HG03095 (cell line): ENCODE measurements around the gene WSCD2.

ENCODE experiments used
- ATAC-seq: cut with Tn5 transposase; IDR thresholded peaks from one replicate; pipeline ENCODE4 v1.9.1; 2021; ENCODE audit warnings: moderate library complexity; ENCODE audit not compliant: unreplicated experiment

The WSCD2 gene

DNA sequence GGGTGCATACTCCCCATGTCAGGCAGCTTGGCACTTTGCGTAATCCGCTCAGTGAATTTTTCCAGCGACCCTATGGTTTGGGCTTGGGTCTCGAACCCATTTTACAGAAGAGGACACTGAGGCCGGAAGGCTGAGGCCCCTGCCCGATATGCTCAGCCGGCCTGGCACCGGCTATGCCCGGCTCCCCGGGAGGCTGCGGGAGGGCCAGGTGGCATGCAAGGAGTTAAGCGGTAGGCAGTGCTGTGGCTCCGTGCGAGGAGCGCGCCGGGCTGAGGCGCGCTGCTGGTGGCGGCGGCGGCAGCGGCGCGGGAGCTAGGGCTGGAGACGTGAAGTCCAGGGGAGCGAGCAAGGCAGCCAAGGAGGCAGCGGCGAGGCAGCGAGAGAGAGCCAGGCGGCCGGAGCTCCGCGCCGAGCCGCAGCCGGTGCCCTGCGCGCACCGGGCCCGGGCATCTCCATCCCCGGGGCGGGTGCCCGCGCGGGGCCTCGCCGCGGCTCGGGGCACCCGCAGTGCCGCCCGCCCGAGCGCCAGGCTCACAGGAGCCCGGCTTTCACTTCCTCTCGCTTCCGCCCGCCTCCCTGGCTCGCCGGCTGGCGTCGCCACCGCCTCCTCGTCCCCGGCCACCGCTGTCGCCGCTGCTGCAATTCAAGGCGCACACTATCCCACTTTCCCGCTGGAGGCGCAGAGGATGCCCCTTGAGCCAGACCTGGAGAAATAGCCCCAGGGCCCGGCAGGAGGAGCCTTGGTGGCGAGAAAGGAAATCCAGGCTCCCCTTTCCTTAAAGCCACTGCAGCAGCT is at the start of gene WSCD2:
TSS of gene WSCD2 (plus strand) at position 272 of the 796 bp plus-strand sequence. CDS start 66,545 bp downstream, outside the sequence.
- ATAC-seq = no peak

DNA sequence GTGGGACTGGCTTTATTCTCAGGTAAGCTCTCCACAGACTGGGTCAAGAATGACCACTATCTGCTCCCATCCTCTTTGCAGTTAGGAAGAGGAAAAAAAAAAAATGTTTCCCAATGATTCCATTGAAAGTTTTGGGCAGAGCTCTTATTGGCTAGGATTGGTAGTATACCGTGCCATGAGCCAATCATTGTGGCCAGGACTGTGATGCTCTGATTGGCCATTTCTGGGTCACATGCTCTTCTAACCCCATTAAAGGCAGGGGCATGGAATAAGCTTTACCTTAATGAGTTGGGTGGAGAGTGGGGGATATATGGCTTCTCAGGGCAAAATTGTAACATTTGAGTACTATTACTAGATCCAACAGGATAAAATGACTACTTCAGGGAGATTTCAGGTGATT is 49.4 kb upstream of the WSCD2 start:
- no peak for ATAC-seq

- no peak for ATAC-seq
Measured at GRCh38 chr12:108080363-108080762, 48.7 kb upstream of the WSCD2 start.

DNA sequence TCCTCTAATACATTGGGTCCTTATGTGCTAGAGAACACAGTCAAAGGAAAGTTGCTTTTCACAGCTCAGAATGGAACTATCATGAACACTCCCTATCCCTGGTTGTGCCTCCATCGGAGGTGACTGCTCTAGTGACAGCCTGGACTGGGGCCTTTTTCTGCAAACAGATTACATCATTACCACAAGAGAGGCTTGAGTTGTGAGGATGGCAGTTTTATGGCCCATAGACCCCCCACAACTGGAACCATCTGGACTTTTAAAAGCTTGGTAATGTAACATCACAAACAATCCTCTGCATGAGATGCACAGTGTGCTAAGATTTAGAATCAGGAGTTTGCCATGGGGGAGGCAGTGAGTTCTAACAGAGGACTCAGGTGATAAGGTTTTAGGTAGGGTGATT is 46.6 kb upstream of the WSCD2 start:
- no peak for ATAC-seq

DNA sequence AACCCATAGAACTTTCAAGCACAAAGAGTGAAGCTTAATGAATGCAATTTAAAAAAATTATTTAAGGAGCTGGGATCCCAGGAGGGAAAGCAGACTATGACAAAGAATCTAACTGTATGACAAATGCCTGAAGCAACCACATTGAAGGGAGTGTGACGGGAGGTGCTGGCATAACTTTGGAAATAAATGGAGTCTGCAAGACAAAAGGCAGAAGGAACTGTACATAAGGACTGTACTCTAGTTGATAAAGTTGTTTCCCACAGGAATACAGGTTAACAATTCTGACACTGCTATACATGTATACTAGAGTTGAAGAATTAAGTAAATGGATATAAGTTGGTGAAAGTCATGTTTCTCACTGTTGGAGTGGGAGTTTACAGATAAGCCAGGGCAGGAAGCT is 41.2 kb upstream of the WSCD2 start:
- no peak for ATAC-seq

DNA sequence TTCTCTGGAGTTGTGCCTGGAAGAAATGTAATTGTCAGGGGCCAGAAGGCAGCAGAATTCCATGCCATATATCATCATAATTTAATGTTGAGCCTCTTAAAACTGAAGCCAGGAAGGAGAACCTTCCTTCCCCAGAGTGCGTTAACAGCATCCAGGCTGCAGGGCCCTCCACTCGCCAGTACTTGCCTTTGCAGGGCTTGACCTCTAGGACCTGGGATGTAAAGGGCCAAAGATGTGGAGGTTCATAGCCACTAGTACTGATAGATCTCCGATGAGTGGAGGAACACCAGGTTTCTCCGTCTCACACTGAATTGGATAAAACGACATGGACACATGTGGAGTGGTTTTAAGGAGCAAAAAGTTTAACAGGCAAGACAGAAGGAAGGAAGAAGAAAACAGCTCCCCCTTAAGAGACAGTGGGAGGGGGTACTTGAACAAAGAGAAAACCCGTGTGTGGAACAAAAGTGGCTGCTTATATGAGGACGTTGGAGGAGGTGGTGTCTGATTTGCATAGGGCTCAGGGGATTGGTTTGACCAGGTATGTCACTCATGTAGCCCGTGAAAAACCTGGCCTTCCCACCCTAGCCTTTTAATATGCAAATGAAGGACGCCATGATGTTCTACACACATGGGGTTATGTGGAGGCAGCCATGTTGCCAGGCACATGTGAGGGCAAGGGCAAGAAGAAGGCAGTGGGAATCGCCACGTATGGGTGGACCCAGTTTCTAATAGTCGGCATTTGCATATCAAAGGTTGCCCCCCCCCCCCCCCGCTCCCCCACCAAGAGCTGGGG is 38.8 kb upstream of the WSCD2 start:
- no peak for ATAC-seq

DNA sequence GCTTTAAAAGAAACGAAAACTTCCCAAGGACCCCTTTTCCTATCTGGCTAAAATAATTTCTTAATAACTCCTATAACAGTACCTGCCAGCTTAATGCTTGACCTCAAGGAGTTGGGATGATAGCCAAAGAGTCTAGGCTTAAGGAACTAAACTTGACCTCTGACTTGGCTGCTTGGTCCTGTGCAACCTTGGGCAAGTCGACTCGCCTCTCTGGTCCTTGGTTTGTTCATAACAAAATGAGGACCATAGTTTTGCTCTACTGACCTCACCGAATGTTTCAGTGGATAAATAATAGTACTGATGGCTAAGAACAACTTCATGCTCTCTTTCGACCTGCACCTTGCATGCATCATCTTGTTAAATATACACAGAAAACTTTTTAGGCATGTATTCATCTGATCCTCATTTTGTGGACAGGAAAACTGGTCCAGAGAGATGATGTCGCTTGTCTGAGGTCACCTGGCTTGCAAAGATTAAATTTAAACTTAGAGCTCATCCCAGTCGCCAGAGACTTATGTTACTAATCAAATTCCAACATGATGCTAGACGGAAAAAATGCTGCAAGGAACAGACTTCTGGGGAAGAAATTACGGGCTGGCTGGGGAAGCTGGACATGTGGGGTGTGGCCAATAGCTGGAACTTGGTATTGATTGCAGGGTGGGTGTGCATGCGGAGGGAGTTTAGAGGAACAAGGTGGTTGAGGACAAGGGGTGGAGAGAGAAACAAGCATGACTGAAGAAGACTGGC is 38.0 kb upstream of the WSCD2 start:
- ATAC-seq = no peak

GRCh38 chr12:108091679-108092051 is 37.4 kb upstream of the WSCD2 start:
- ATAC-seq = no peak

GRCh38 chr12:108093209-108093608 is 35.9 kb upstream of the WSCD2 start:
- no peak for ATAC-seq

DNA sequence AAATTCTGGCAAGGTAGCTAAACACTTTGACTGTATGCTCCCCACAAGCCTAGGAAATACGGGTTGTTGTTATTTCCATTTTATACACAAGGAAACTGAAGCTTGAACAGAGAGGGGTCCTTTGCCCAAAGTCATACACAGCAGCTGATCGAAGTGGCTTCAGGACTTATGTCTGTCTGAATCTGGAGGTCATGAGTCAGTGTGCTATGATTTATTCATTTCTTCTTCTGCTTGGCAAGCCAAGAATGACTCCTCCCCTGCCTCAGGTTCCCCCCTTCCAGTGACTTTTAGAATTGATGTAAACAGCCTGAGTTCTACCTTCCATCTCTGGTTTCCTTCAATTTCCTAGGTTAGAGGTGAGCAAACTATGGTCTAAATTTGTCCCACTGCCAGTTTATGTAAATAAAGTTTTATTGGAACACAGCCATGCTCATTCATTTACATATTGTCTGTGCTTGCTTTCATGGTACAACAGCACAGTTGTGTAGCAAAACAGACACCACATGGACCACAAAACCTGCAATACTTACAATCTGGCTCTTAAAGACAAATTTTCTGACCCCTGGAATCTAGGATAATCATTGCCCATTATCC is 34.9 kb upstream of the WSCD2 start:
- no peak for ATAC-seq

- no peak for ATAC-seq
Measured at GRCh38 chr12:108097160-108097911, 31.8 kb upstream of the WSCD2 start.

DNA sequence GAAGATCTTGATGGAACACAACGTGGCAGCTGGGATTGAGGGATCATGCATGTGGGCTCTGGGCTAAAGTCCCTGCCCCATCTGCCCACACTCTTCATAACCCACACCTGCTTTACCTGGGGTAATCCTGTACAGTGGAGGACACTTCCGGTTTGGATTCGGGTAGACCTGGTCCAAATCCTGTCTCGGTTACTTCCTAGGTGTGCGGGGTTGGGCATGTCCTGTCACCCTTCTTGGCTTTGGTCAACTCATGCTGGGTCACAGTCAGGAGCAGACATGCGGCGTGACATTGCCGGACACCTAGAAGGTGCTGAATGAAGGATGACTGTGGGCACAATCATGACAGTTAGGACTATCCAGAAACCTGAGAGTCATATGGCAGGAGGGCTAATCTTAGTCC is 30.7 kb upstream of the WSCD2 start:
- ATAC-seq = no peak

DNA sequence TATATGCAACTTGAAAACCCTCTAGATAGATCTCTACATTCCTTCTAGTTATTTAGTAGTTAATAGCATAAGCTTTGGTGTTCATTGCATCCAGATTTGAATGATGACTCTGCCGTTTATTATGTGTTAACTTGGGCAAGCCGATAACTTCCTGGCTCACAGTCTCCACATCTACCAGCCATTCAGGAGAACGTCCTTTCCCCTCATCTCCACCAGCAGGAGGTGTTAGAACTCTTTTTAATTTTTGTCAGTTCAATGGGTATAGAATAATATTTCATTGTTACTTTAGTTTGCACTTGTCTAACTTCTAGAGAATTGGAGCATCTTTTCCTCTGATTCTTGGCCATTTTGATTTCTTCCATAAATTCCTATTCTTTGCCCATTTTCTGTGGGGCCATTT is 30.0 kb upstream of the WSCD2 start:
- no peak for ATAC-seq

- ATAC-seq = no peak
Measured at GRCh38 chr12:108099778-108100489, 29.2 kb upstream of the WSCD2 start.

- ATAC-seq = no peak
Measured at GRCh38 chr12:108101605-108102175, 27.4 kb upstream of the WSCD2 start.

DNA sequence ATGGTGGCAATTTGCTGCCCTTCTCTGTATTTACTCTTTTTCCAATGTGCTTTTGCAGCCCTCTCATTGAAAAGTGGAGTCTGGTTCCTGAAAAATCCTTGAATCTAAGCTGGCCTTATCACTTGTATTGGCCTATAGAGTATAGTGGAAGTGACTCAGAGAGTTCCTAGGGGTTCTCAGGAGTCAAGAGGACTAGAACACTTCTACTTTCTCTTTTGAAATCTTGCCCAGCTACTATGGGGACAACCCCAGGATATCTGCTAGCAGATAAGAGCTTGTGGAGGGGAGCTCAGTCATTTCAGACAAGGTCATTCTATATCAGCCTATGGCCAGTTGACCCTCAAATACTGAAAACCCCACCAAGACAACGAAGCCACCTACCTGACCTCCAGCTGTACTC is 26.7 kb upstream of the WSCD2 start:
- peak; percentile 72 for ATAC-seq

DNA sequence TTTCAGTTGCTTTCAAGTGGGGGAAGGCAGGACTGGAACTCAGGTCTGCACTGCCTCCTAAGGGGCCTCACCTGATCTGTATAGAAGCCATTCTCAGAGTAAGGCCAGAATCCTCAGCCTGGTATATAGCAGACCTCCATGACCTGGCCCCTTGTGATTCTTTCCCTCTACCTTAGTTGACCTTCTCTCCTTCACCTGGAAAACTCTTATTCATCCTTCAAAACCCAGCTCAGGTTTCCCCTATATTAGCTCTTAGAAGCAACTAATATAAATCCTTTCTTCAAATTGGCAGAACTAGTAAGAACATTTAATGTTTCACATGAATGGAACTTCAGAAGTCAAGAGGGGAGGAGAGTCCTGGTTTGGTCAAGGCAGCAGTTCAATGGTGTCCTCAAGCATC is 26.0 kb upstream of the WSCD2 start:
- ATAC-seq = no peak

DNA sequence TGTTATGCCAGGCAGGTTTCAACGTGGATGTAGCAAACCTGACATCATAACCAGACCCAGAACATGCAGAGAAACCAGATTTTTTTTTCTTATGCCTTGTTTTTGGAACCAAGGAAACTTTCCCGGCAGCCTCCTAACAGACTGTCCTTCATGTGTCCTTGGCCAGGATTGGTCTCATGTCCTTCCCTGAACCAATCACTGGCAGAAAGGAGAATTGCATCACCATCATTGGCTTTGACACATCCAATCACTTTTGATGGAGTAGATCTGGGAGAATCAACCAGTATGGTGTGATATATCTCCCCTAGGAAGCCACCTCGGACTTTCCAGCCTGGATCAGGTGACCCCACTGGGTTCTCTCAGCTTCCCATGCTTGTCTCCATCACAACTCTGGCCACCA is 25.6 kb upstream of the WSCD2 start:
- no peak for ATAC-seq

GRCh38 chr12:108104657-108105056 is 24.4 kb upstream of the WSCD2 start:
- ATAC-seq = no peak

DNA sequence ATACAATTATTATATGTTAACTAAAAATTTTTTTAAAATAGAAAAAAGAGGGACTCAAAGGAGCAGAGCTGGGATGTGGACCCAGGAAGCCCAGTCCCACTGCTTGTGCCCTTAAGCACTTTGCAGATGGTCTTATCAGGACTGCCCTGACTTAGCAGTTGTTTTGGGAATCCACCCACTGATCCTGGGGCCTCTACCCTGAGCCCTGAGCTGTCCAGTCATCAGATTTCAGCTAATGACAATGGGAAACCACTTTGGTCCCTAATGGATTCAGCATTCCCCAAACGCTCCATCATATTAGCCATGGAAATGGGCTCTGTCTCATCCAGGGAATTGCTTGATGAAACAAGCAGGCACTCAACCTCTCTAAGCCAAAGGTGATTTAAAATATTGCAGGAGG is 22.5 kb upstream of the WSCD2 start:
- no peak for ATAC-seq
